SK-N-SH (cell line): ENCODE measurements around the gene ARL6IP5. TPM values are rescaled to one million over a fixed set of nuclear protein-coding genes. Genes with fewer than 3 reads are reported as not detected.

Experiments
- CTCF ChIA-PET: fragments of 300-600, 350-600 bp; formaldehyde crosslinking; extraction: SDS; loops from one replicate; lab custom pipeline; 2021; lab: Yijun Ruan, JAX
- POLR2A ChIA-PET: fragments of 350-600 bp; sonication (Branson Sonifier 250); formaldehyde crosslinking; extraction: SDS; loops from one replicate; lab custom pipeline; 2020; ENCODE audit warnings: antibody characterized with exemption, inconsistent platforms; lab: Yijun Ruan, JAX
- DNase-seq: peaks from one replicate; pipeline ENCODE4 v3.0.0; 2012
- H2AFZ ChIP-seq: fragments of 200-600 bp; sonication (generic); 2 replicates; pipeline ENCODE4 v1.8.1; 2016; ENCODE audit warnings: antibody characterized with exemption, mild to moderate bottlenecking, low read depth
- H3F3A ChIP-seq: fragments of 200-600 bp; sonication (generic); replicated peaks from 2 replicates; pipeline ENCODE3; 2016; ENCODE audit warnings: antibody characterized with exemption, mild to moderate bottlenecking; ENCODE audit not compliant: insufficient read depth
- H3K27ac ChIP-seq, 2 experiments: fragments of 200-500 bp in 1 of 2; fragments of 200-600 bp in 1 of 2; sonication (Bioruptor generic) in 1 of 2; sonication (generic), shearing (Covaris generic) in 1 of 2; 2 replicates each; pipeline versions ENCODE4 v1.5.1 to v1.6.1; 2014 to 2016; ENCODE audit warnings: low read depth in 2 of 2, inconsistent platforms in 1 of 2, low read length in 1 of 2, mild to moderate bottlenecking in 1 of 2, mixed read lengths in 1 of 2
- H3K27me3 ChIP-seq: fragments of 200-600 bp; sonication (generic), shearing (Covaris generic); 2 replicates; pipeline ENCODE4 v1.6.1; 2016; ENCODE audit warnings: mixed run types; ENCODE audit not compliant: insufficient read depth
- H3K36me3 ChIP-seq, 2 experiments: fragments of 200-500 bp in 1 of 2; fragments of 200-600 bp in 1 of 2; sonication (Bioruptor generic) in 1 of 2; sonication (generic) in 1 of 2; replicated peaks in 1 of 2; 2 replicates each; pipeline versions ENCODE3 to v1.5.1; 2014 to 2016; ENCODE audit warnings: low read length in 1 of 2, mild to moderate bottlenecking in 1 of 2; ENCODE audit not compliant: insufficient read depth in 2 of 2, control insufficient read depth in 1 of 2
- H3K4me1 ChIP-seq, 2 experiments: fragments of 200-500 bp in 1 of 2; fragments of 200-600 bp in 1 of 2; sonication (Bioruptor generic) in 1 of 2; sonication (generic), shearing (Covaris generic) in 1 of 2; 2 replicates each; pipeline versions ENCODE4 v1.5.1 to v1.6.1; 2014 to 2016; ENCODE audit warnings: low read depth in 1 of 2, low read length in 1 of 2, mixed run types in 1 of 2; ENCODE audit not compliant: insufficient read depth in 2 of 2, control insufficient read depth in 1 of 2
- H3K4me2 ChIP-seq: fragments of 200-600 bp; sonication (generic), shearing (Covaris generic); 2 replicates; pipeline ENCODE4 v1.6.1; 2017; ENCODE audit warnings: mixed run types
- H3K4me3 ChIP-seq, 2 experiments: fragments of 200-500 bp in 1 of 2; fragments of 200-600 bp in 1 of 2; sonication (Bioruptor generic) in 1 of 2; sonication (generic), shearing (Covaris generic) in 1 of 2; 2 replicates each; pipeline versions ENCODE4 v1.5.1 to v1.8.1; 2014 to 2016; ENCODE audit warnings: low read depth in 2 of 2, inconsistent platforms in 1 of 2, low read length in 1 of 2, mild to moderate bottlenecking in 1 of 2, mixed read lengths in 1 of 2, moderate library complexity in 1 of 2
- H3K79me2 ChIP-seq: fragments of 200-600 bp; sonication (generic); 2 replicates; pipeline ENCODE4 v1.8.1; 2017; ENCODE audit warnings: mild to moderate bottlenecking; ENCODE audit not compliant: insufficient read depth
- H3K9ac ChIP-seq: fragments of 200-600 bp; sonication (generic); 2 replicates; pipeline ENCODE4 v1.6.1; 2017; ENCODE audit warnings: mixed run types
- H3K9me2 ChIP-seq: fragments of 200-600 bp; sonication (generic); 2 replicates; pipeline ENCODE4 v1.6.1; 2017; ENCODE audit warnings: mixed run types
- H3K9me3 ChIP-seq: fragments of 200-600 bp; sonication (generic); 2 replicates; pipeline ENCODE4 v1.6.1; 2017; ENCODE audit warnings: mixed run types, mild to moderate bottlenecking, moderate library complexity
- H4K20me1 ChIP-seq: fragments of 200-600 bp; sonication (generic); 2 replicates; pipeline ENCODE4 v1.6.1; 2017; ENCODE audit warnings: mild to moderate bottlenecking, mixed run types; ENCODE audit not compliant: insufficient read depth
- CHD2 ChIP-seq: fragments of 150-350 bp; IDR thresholded peaks from 2 replicates; pipeline ENCODE4 v1.6.1; 2018; ENCODE audit warnings: low read length; ENCODE audit not compliant: partially characterized antibody
- ELF1 ChIP-seq: IDR thresholded peaks from 2 replicates; pipeline ENCODE4 v1.4.0; 2012
- EP300 ChIP-seq, 2 experiments: IDR thresholded peaks; 2 replicates each; pipeline versions ENCODE4 v1.4.0 to v1.6.1; 2012; ENCODE audit warnings: borderline replicate concordance in 1 of 2, low read depth in 1 of 2, low read length in 1 of 2
- EZH2phosphoT487 ChIP-seq: fragments of 200-600 bp; sonication (generic); IDR thresholded peaks from 2 replicates; pipeline ENCODE4 v1.6.1; 2017; ENCODE audit warnings: low read depth, mixed run types, mild to moderate bottlenecking, antibody characterized with exemption, moderate library complexity, borderline replicate concordance
- FOSL2 ChIP-seq: IDR thresholded peaks from 2 replicates; pipeline ENCODE4 v1.4.0; 2012; ENCODE audit warnings: low read depth, mild to moderate bottlenecking, moderate library complexity, borderline replicate concordance
- FOXJ3 ChIP-seq: sonication (generic); formaldehyde crosslinking; IDR thresholded peaks from 2 replicates; pipeline ENCODE4 v1.5.1; 2020; ENCODE audit warnings: mild to moderate bottlenecking, missing genetic modification reagents
- GABPA ChIP-seq: IDR thresholded peaks from 2 replicates; pipeline ENCODE4 v1.4.0; 2012; ENCODE audit warnings: low read depth, mild to moderate bottlenecking
- MEF2A ChIP-seq: IDR thresholded peaks from 2 replicates; pipeline ENCODE4 v1.4.0; 2012; ENCODE audit warnings: low read depth, borderline replicate concordance
- MXI1 ChIP-seq: IDR thresholded peaks from 2 replicates; pipeline ENCODE4 v1.6.1; 2012; ENCODE audit warnings: mild to moderate bottlenecking, low read depth, low read length, improper control_type of control experiment
- NFIC ChIP-seq: IDR thresholded peaks from 2 replicates; pipeline ENCODE4 v1.4.0; 2012; ENCODE audit warnings: borderline replicate concordance
- NRF1 ChIP-seq: IDR thresholded peaks from 2 replicates; pipeline ENCODE4 v1.6.1; 2012; ENCODE audit warnings: low read depth, mild to moderate bottlenecking, low read length
- PBX3 ChIP-seq: IDR thresholded peaks from 2 replicates; pipeline ENCODE4; 2012
- POLR2AphosphoS5 ChIP-seq: IDR thresholded peaks from 2 replicates; pipeline ENCODE4 v1.6.1; 2012; ENCODE audit warnings: low read depth, low read length
- RCOR1 ChIP-seq: fragments of 150-350 bp; IDR thresholded peaks from 2 replicates; pipeline ENCODE4 v1.6.1; 2017; ENCODE audit warnings: antibody characterized with exemption, low read length
- REST ChIP-seq: IDR thresholded peaks from 2 replicates; pipeline ENCODE4 v1.6.1; 2012; ENCODE audit warnings: mild to moderate bottlenecking, low read depth, low read length, moderate library complexity
- RFX5 ChIP-seq: IDR thresholded peaks from 2 replicates; pipeline ENCODE4 v1.6.1; 2012; ENCODE audit warnings: mild to moderate bottlenecking, improper control_type of control experiment, low read length
- RXRA ChIP-seq: IDR thresholded peaks from 2 replicates; pipeline ENCODE4 v1.4.0; 2012; ENCODE audit warnings: low read depth, mild to moderate bottlenecking, borderline replicate concordance
- SIN3A ChIP-seq: IDR thresholded peaks from 2 replicates; pipeline ENCODE4 v1.6.1; 2012; ENCODE audit warnings: low read depth, mild to moderate bottlenecking, low read length, moderate library complexity, borderline replicate concordance
- SMC3 ChIP-seq: IDR thresholded peaks from 2 replicates; pipeline ENCODE4 v1.6.1; 2012; ENCODE audit warnings: low read depth, low read length, improper control_type of control experiment
- TAF1 ChIP-seq: IDR thresholded peaks from 2 replicates; pipeline ENCODE4 v1.6.1; 2012; ENCODE audit warnings: low read depth, mild to moderate bottlenecking, low read length, moderate library complexity, borderline replicate concordance
- TCF12 ChIP-seq: IDR thresholded peaks from 2 replicates; pipeline ENCODE4 v1.4.0; 2012
- TEAD4 ChIP-seq: IDR thresholded peaks from 2 replicates; pipeline ENCODE4 v1.4.0; 2012; ENCODE audit warnings: mild to moderate bottlenecking, borderline replicate concordance; ENCODE audit not compliant: insufficient read depth
- USF1 ChIP-seq: IDR thresholded peaks from 2 replicates; pipeline ENCODE4 v1.4.0; 2012; ENCODE audit warnings: low read depth, borderline replicate concordance
- USF2 ChIP-seq: fragments of 150-350 bp; IDR thresholded peaks from 2 replicates; pipeline ENCODE4 v1.6.1; 2017; ENCODE audit warnings: antibody characterized with exemption, low read length, low read depth, borderline replicate concordance
- YY1 ChIP-seq: IDR thresholded peaks from 2 replicates; pipeline ENCODE4 v1.4.0; 2012; ENCODE audit warnings: low read depth, mild to moderate bottlenecking
- WGBS: methylation state at CpG from one replicate; pipeline ENCODE4 v1.1.6; 2017; ENCODE audit warnings: low lambda C conversion rate; 5-methylcytosine and 5-hydroxymethylcytosine counted together
- polyA plus RNA-seq, 3 experiments: library from polyadenylated mRNA; depleted of rRNA; stranded (reverse); fragments of >200 nt; gene quantifications; 2 replicates each; pipeline ENCODE4 v1.2.3, GENCODE V29; 2012

The ARL6IP5 gene
- polyA plus RNA-seq (2012; rRNA removed) = 64.6 and 90.7 TPM in 2 replicates
- 101 and 122 TPM in 2 replicates for polyA plus RNA-seq (2012; cell fraction: cytosol; rRNA removed)
- polyA plus RNA-seq (2012; cell fraction: nucleus; rRNA removed) = 24.8 and 38.2 TPM in 2 replicates

GRCh38 chr3:69084326-69085167 lies at the start of gene ARL6IP5:
Gene ARL6IP5, plus strand, starts transcription at chr3:69084937. Its CDS starts 111 bp downstream, at chr3:69085048.
- ChIA-PET CTCF (interaction anchor here (1.1 to 1.6 kb wide), 4 partner anchors 12 to 221 kb away, joined by 3 to 6 read pairs (median 4); no protein-coding TSS in a partner anchor), POLR2A (interaction anchor here (1.4 kb wide), 1 partner anchor 32 kb away, joined by 5 read pairs; the partner anchor contains the start of gene TMF1)
- Histone ChIP-seq H4K20me1 (peaks cover 9% of the 10 kb centered on the region), H3K9ac (peak within 1 kb of the TSS; percentile 86), H3K4me3 (peak within 1 kb of the TSS; percentile 92 to 93), H3K9me3 (no peaks in the 10 kb centered on the region), H3K36me3 (peaks cover 0 to 10% of the 10 kb centered on the region in 2 experiments), H3K4me2 (peak within 1 kb of the TSS; percentile 72), H3K27ac (peak within 1 kb of the TSS; percentile 81 to 94), H3K4me1 (peaks cover 35 to 43% of the 10 kb centered on the region in 2 experiments), H3K27me3 (no peaks in the 10 kb centered on the region), H3K9me2 (no peaks in the 10 kb centered on the region), H3F3A (peaks cover 43% of the 10 kb centered on the region), H2AFZ (peak within 1 kb of the TSS; percentile 75), H3K79me2 (peaks cover 52% of the 10 kb centered on the region)
- 4% methylated on average over 28 of the region's 32 CpGs for WGBS
- peak; percentile 81 for DNase-seq
- TF ChIP-seq SMC3 = no peak
- no peak for TF ChIP-seq GABPA
- peak; percentile 8 to 27; a peak in 1 of 4 replicates for TF ChIP-seq EP300 (IDR thresholded peaks at IDR 0.05; ENCODE audit: borderline replicate concordance in 1 of 2, low read depth in 1 of 2, low read length in 1 of 2)
- TF ChIP-seq REST = peak; percentile 61; the same call in 1 of the 2 replicates
- TF ChIP-seq ELF1 = peak; percentile 33; the same call in 1 of the 2 replicates
- TF ChIP-seq POLR2AphosphoS5 = no peak
- no peak for TF ChIP-seq TEAD4
- peak; percentile 40 for TF ChIP-seq CHD2
- no peak for TF ChIP-seq MEF2A
- no peak for TF ChIP-seq RCOR1
- TF ChIP-seq MXI1 = peak; percentile 61
- TF ChIP-seq USF1 = no peak; the same call in 1 of the 2 replicates
- TF ChIP-seq YY1 = peak; percentile 72
- peak; percentile 72 for TF ChIP-seq NFIC
- peak; percentile 76 for TF ChIP-seq TCF12
- peak; percentile 92; the same call in 1 of the 2 replicates for TF ChIP-seq SIN3A
- no peak for TF ChIP-seq EZH2phosphoT487
- peak; percentile 73 for TF ChIP-seq TAF1
- no peak for TF ChIP-seq NRF1
- TF ChIP-seq RXRA = no peak
- TF ChIP-seq PBX3 = peak; percentile 84
- TF ChIP-seq USF2 = no peak
- peak; percentile 77 for TF ChIP-seq FOSL2
- no peak for TF ChIP-seq RFX5
- peak; percentile 58 for TF ChIP-seq FOXJ3 (CRISPR knock-in tag)
